GM12892 (cell line): ENCODE results near the gene COL15A1.

ENCODE experiments used
- POLR2A ChIP-seq: IDR thresholded peaks from 2 replicates; pipeline ENCODE4 v1.6.1; 2011; ENCODE audit warnings: low read depth, low read length, control low read depth
- POLR2AphosphoS5 ChIP-seq: IDR thresholded peaks from 2 replicates; pipeline ENCODE4 v1.6.1; 2011; ENCODE audit warnings: low read depth, low read length, control low read depth
- TAF1 ChIP-seq: IDR thresholded peaks from 2 replicates; pipeline ENCODE4 v1.6.1; 2011; ENCODE audit warnings: low read depth, mild to moderate bottlenecking, control low read depth, low read length, borderline replicate concordance

DNA sequence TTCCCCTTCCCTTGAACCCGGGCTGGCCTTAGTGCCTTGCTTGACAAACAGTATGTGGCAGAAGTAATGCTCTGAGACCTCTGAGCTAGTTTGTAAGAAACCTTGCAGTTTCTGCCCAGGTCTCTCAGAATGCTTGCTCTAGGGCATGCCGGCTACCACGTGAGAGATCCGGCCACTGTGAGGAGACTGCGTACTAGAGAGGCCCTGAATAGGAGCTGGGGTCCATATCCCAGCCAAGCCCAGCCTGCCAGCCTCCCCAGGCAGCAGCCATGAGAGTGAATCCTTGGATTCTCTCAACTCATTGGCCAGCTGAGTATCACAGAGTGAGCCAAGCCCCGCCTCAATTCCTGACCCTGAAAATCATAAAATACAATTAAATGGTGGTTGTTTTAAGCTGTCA lies 16.0 kb upstream of the COL15A1 start:
- no peak for TF ChIP-seq POLR2A
- TF ChIP-seq TAF1 = no peak
- no peak for TF ChIP-seq POLR2AphosphoS5
